IMR-90 (cell line): ENCODE results near the gene ATP10A. TPM values are rescaled to one million over a fixed set of nuclear protein-coding genes. Genes with fewer than 3 reads are reported as not detected.

ENCODE experiments used
- ATAC-seq: fragments of 200-7000 bp; cut with Tn5 transposase; 2 replicates; pipeline ENCODE4 v1.9.1; 2020; ENCODE audit warnings: low read depth, mild to moderate bottlenecking, moderate library complexity
- BruUV-seq: library from RNA; stranded (reverse); fragments of 400-500 nt; replicated peaks from 2 replicates; lab custom pipeline; 2021; lab: Mats Ljungman, UMichigan
- CTCF ChIA-PET: fragments of 300-600 bp; formaldehyde crosslinking; extraction: SDS; loops from one replicate; lab custom pipeline; 2021; ENCODE audit warnings: antibody characterized with exemption; lab: Yijun Ruan, JAX
- POLR2A ChIA-PET: fragments of 300-600 bp; sonication (Branson Sonifier 250); formaldehyde crosslinking; loops from one replicate; lab custom pipeline; 2022; ENCODE audit warnings: antibody characterized with exemption; ENCODE audit not compliant: unreplicated experiment; lab: Charles Lee
- DNase-seq: peaks from one replicate; pipeline ENCODE4 v3.0.0; 2013
- H2AFZ ChIP-seq: replicated peaks from 2 replicates; pipeline ENCODE3; 2013; ENCODE audit warnings: low read length, mild to moderate bottlenecking; ENCODE audit not compliant: poor library complexity
- H2AK5ac ChIP-seq: 2 replicates; pipeline ENCODE4 v1.6.1; 2013; ENCODE audit warnings: low read depth, low read length, inconsistent platforms
- H2AK9ac ChIP-seq: replicated peaks from 2 replicates; pipeline ENCODE3; 2013; ENCODE audit warnings: mild to moderate bottlenecking, low read depth, low read length, moderate library complexity; ENCODE audit not compliant: poor library complexity
- H2BK120ac ChIP-seq: 2 replicates; pipeline ENCODE4 v1.6.1; 2013; ENCODE audit warnings: low read depth, low read length, inconsistent platforms
- H2BK15ac ChIP-seq: 3 replicates; pipeline ENCODE4 v1.6.1; 2013; ENCODE audit warnings: low read depth, low read length, inconsistent platforms
- H2BK20ac ChIP-seq: 2 replicates; pipeline ENCODE4 v1.6.1; 2013; ENCODE audit warnings: low read depth, mild to moderate bottlenecking, inconsistent platforms, low read length, moderate library complexity
- H2BK5ac ChIP-seq: 2 replicates; pipeline ENCODE4 v1.6.1; 2013; ENCODE audit warnings: mild to moderate bottlenecking, low read depth, low read length, inconsistent platforms; ENCODE audit not compliant: poor library complexity, severe bottlenecking
- H3K14ac ChIP-seq: replicated peaks from 2 replicates; pipeline ENCODE4 v1.6.1; 2013; ENCODE audit warnings: low read depth, low read length, inconsistent platforms
- H3K18ac ChIP-seq: 2 replicates; pipeline ENCODE4 v1.6.1; 2013; ENCODE audit warnings: low read depth, low read length, control low read depth
- H3K23ac ChIP-seq: 2 replicates; pipeline ENCODE4 v1.6.1; 2013; ENCODE audit warnings: low read depth, low read length, inconsistent platforms
- H3K27ac ChIP-seq: 2 replicates; pipeline ENCODE4 v1.5.1; 2013; ENCODE audit warnings: mild to moderate bottlenecking, control low read depth, low read length; ENCODE audit not compliant: insufficient read depth
- H3K27me3 ChIP-seq: 2 replicates; pipeline ENCODE4 v1.6.1; 2013; ENCODE audit warnings: low read length; ENCODE audit not compliant: control insufficient read depth, insufficient read depth
- H3K36me3 ChIP-seq: 2 replicates; pipeline ENCODE4 v1.6.1; 2013; ENCODE audit warnings: low read length, mixed read lengths; ENCODE audit not compliant: control insufficient read depth, insufficient read depth
- H3K4ac ChIP-seq: 2 replicates; pipeline ENCODE4 v1.6.1; 2013; ENCODE audit warnings: low read depth, low read length, inconsistent platforms
- H3K4me1 ChIP-seq: 2 replicates; pipeline ENCODE4 v1.6.1; 2013; ENCODE audit warnings: low read length, mixed read lengths; ENCODE audit not compliant: control insufficient read depth, insufficient read depth
- H3K4me2 ChIP-seq: 2 replicates; pipeline ENCODE4 v1.6.1; 2013; ENCODE audit warnings: low read depth, mild to moderate bottlenecking, control low read depth, low read length, moderate library complexity
- H3K4me3 ChIP-seq: 2 replicates; pipeline ENCODE4 v1.5.1; 2013; ENCODE audit warnings: low read depth, mild to moderate bottlenecking, control low read depth, low read length, moderate library complexity; ENCODE audit not compliant: insufficient read depth
- H3K56ac ChIP-seq: 2 replicates; pipeline ENCODE4 v1.6.1; 2013; ENCODE audit warnings: low read length, inconsistent platforms; ENCODE audit not compliant: insufficient read depth; ENCODE audit errors: extremely low read depth
- H3K79me1 ChIP-seq, 2 experiments: 2 replicates each; pipeline ENCODE4 v1.6.1; 2013; ENCODE audit warnings: low read length in 2 of 2, inconsistent platforms in 1 of 2, low read depth in 1 of 2
- H3K9ac ChIP-seq: 2 replicates; pipeline ENCODE4 v1.6.1; 2013; ENCODE audit warnings: low read depth, low read length, control low read depth
- H3K9me1 ChIP-seq: 2 replicates; pipeline ENCODE4 v1.6.1; 2013; ENCODE audit warnings: low read length, inconsistent platforms; ENCODE audit not compliant: insufficient read depth
- H3K9me3 ChIP-seq: 2 replicates; pipeline ENCODE4 v1.6.1; 2013; ENCODE audit warnings: low read length; ENCODE audit not compliant: control insufficient read depth, insufficient read depth
- H4K20me1 ChIP-seq: 2 replicates; pipeline ENCODE4 v1.6.1; 2013; ENCODE audit warnings: low read length, inconsistent platforms; ENCODE audit not compliant: insufficient read depth
- H4K5ac ChIP-seq: 2 replicates; pipeline ENCODE4 v1.6.1; 2013; ENCODE audit warnings: mild to moderate bottlenecking, low read depth, low read length, control low read depth
- H4K8ac ChIP-seq, 2 experiments: 2 replicates each; pipeline ENCODE4 v1.6.1; 2013; ENCODE audit warnings: low read depth in 2 of 2, low read length in 2 of 2, control low read depth in 1 of 2, inconsistent platforms in 1 of 2
- H4K91ac ChIP-seq: 2 replicates; pipeline ENCODE4 v1.6.1; 2013; ENCODE audit warnings: low read depth, low read length, inconsistent platforms; ENCODE audit not compliant: insufficient read depth
- BHLHE40 ChIP-seq: fragments of 150-350 bp; IDR thresholded peaks from 2 replicates; pipeline ENCODE4 v1.6.1; 2016; ENCODE audit warnings: mild to moderate bottlenecking, low read depth, low read length
- CEBPB ChIP-seq: IDR thresholded peaks from 2 replicates; pipeline ENCODE4 v1.6.1; 2012; ENCODE audit warnings: low read depth, low read length, improper control_type of control experiment
- CHD1 ChIP-seq: IDR thresholded peaks from 2 replicates; pipeline ENCODE4 v1.6.1; 2012; ENCODE audit warnings: low read depth, low read length, improper control_type of control experiment
- FOS ChIP-seq: fragments of 150-350 bp; IDR thresholded peaks from 2 replicates; pipeline ENCODE4 v1.6.1; 2016; ENCODE audit warnings: low read depth, low read length
- MAFK ChIP-seq: IDR thresholded peaks from 2 replicates; pipeline ENCODE4 v1.6.1; 2012; ENCODE audit warnings: low read depth, low read length, improper control_type of control experiment
- MAZ ChIP-seq: IDR thresholded peaks from 2 replicates; pipeline ENCODE4 v1.6.1; 2012; ENCODE audit warnings: low read depth, mild to moderate bottlenecking, low read length, improper control_type of control experiment, moderate library complexity, borderline replicate concordance
- MXI1 ChIP-seq: IDR thresholded peaks from 2 replicates; pipeline ENCODE4 v1.6.1; 2012; ENCODE audit warnings: low read depth, mild to moderate bottlenecking, low read length, moderate library complexity, borderline replicate concordance
- NFE2L2 ChIP-seq: fragments of 150-350 bp; IDR thresholded peaks from 2 replicates; pipeline ENCODE4 v1.6.1; 2016; ENCODE audit warnings: low read depth, mild to moderate bottlenecking, low read length
- POLR2A ChIP-seq: IDR thresholded peaks from 2 replicates; pipeline ENCODE4 v1.6.1; 2012; ENCODE audit warnings: mild to moderate bottlenecking, low read depth, low read length
- RAD21 ChIP-seq: IDR thresholded peaks from 2 replicates; pipeline ENCODE4 v1.6.1; 2012; ENCODE audit warnings: low read length, improper control_type of control experiment
- RCOR1 ChIP-seq: IDR thresholded peaks from 2 replicates; pipeline ENCODE4 v1.6.1; 2012; ENCODE audit warnings: mild to moderate bottlenecking, low read length, improper control_type of control experiment; ENCODE audit not compliant: insufficient replicate concordance
- RFX5 ChIP-seq: IDR thresholded peaks from 2 replicates; pipeline ENCODE4 v1.8.0; 2012; ENCODE audit warnings: low read depth, mild to moderate bottlenecking, low read length, moderate library complexity
- SMC3 ChIP-seq: fragments of 150-350 bp; IDR thresholded peaks from 2 replicates; pipeline ENCODE4 v1.6.1; 2016; ENCODE audit warnings: low read depth, mild to moderate bottlenecking, antibody characterized with exemption, low read length, moderate library complexity
- dilution Hi-C: fragments of 300-500 bp; cut with HindIII; formaldehyde crosslinking; loops from one replicate; pipeline ENCODE4 v1.14.3; 2018; ENCODE audit warnings: low sequenced_read_pairs; ENCODE audit not compliant: unreplicated experiment
- in situ Hi-C: fragments of 300-500 bp; cut with MboI; formaldehyde crosslinking; loops from 3 replicates; pipeline ENCODE4 v1.14.3; 2019; ENCODE audit warnings: low sequenced_read_pairs, inconsistent platforms, mixed read lengths
- intact Hi-C: fragments of 100-400 bp; cut with micrococcal nuclease; formaldehyde crosslinking; loops from 2 replicates; pipeline ENCODE4 v1.10.0; 2022
- polyA plus RNA-seq, 3 experiments: library from polyadenylated mRNA; depleted of rRNA; stranded (reverse); fragments of >200 nt; gene quantifications; 2 replicates each; pipeline ENCODE4 v1.2.3, GENCODE V29; 2012; ENCODE audit warnings: low replicate concordance in 1 of 3
- total RNA-seq: library from RNA; depleted of rRNA; stranded (reverse); fragments of >200 nt; gene quantifications from 2 replicates; pipeline ENCODE4 v1.2.3, GENCODE V29; 2012
- TF ChIP-seq, protein P1 (sequence below): conservative IDR thresholded peaks from 2 replicates; pipeline ENCODE4 v1.5.1; 2012; ENCODE audit warnings: mild to moderate bottlenecking, low read depth, low read length, improper control_type of control experiment
- TF ChIP-seq, protein P2 (sequence below): fragments of 150-350 bp; IDR thresholded peaks from 2 replicates; pipeline ENCODE4 v1.6.1; 2016; ENCODE audit warnings: low read depth, mild to moderate bottlenecking, low read length, moderate library complexity, borderline replicate concordance
- TF ChIP-seq, protein P3 (sequence below): fragments of 150-350 bp; IDR thresholded peaks from 2 replicates; pipeline ENCODE4 v1.6.1; 2017; ENCODE audit warnings: mild to moderate bottlenecking, antibody characterized with exemption, low read length, low read depth

Gene ATP10A
- total and polyA plus RNA-seq, 2 of the 4 experiments (the other 2 are of a cell fraction), result 13.8 to 16.0 TPM

DNA sequence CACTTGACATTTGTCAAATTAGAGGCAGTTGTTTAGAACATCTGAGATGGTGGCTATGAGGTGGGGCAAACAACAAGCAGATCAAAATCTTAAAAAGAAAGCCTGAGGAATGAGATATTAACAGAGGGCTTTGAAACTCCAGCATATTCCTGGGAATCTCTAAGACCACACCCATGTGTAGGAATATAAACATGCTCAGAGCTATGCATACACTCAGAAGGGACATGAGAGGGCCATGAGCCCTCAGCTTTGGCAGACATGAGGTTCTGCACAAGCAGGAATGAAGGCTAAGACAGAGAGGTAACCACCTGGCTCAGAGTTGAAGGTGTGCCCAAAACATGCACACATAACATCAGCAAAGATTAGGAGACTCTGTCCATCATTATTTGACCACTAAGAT is 37.9 kb downstream of the ATP10A start:
- Histone ChIP-seq H4K8ac (peak overlapping the region in 1 of 2 experiments; percentile 68; a peak in 1 of 4 replicates), H2BK5ac (no peak overlapping the region), H3K9me1 (peaks cover 25% of the 10 kb centered on the region), H3K4me2 (no peak overlapping the region), H4K20me1 (no peaks in the 10 kb centered on the region; the same call in 1 of the 2 replicates), H4K91ac (no peak overlapping the region), H2AFZ (no peak overlapping the region), H3K4me3 (no peak overlapping the region), H3K14ac (peak overlapping the region; percentile 43), H3K27me3 (no peaks in the 10 kb centered on the region), H4K5ac (no peak overlapping the region), H3K56ac (no peak overlapping the region), H2BK20ac (0 out of 2 replicates have a peak overlapping the region, but pooled peaks have one; percentile 16), H3K79me1 (peaks cover 28 to 68% of the 10 kb centered on the region in 2 experiments), H3K9ac (no peak overlapping the region), H3K4me1 (peaks cover 12% of the 10 kb centered on the region), H3K18ac (no peak overlapping the region), H3K9me3 (no peaks in the 10 kb centered on the region), H3K27ac (no peak overlapping the region), H3K4ac (peak overlapping the region; percentile 37; the same call in 1 of the 2 replicates), H3K23ac (0 out of 2 replicates have a peak overlapping the region, but pooled peaks have one; percentile 1), H2BK15ac (no peak overlapping the region), H2AK9ac (no peak overlapping the region), H2AK5ac (no peak overlapping the region; the same call in 1 of the 2 replicates), H2BK120ac (no peak overlapping the region), H3K36me3 (no peaks in the 10 kb centered on the region)
- in situ Hi-C loops, result no loop called here
- dilution Hi-C loops, result no loop called here
- POLR2A ChIA-PET, result no interaction called here
- intact Hi-C loops, result no loop called here
- ATAC-seq (peak; percentile 57; the same call in 1 of the 2 replicates), DNase-seq (no peak)
- no peak for TF ChIP-seq MAFK
- TF ChIP-seq, protein P1, sequence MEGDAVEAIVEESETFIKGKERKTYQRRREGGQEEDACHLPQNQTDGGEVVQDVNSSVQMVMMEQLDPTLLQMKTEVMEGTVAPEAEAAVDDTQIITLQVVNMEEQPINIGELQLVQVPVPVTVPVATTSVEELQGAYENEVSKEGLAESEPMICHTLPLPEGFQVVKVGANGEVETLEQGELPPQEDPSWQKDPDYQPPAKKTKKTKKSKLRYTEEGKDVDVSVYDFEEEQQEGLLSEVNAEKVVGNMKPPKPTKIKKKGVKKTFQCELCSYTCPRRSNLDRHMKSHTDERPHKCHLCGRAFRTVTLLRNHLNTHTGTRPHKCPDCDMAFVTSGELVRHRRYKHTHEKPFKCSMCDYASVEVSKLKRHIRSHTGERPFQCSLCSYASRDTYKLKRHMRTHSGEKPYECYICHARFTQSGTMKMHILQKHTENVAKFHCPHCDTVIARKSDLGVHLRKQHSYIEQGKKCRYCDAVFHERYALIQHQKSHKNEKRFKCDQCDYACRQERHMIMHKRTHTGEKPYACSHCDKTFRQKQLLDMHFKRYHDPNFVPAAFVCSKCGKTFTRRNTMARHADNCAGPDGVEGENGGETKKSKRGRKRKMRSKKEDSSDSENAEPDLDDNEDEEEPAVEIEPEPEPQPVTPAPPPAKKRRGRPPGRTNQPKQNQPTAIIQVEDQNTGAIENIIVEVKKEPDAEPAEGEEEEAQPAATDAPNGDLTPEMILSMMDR, result no peak
- TF ChIP-seq BHLHE40, result no peak
- TF ChIP-seq, protein P2, sequence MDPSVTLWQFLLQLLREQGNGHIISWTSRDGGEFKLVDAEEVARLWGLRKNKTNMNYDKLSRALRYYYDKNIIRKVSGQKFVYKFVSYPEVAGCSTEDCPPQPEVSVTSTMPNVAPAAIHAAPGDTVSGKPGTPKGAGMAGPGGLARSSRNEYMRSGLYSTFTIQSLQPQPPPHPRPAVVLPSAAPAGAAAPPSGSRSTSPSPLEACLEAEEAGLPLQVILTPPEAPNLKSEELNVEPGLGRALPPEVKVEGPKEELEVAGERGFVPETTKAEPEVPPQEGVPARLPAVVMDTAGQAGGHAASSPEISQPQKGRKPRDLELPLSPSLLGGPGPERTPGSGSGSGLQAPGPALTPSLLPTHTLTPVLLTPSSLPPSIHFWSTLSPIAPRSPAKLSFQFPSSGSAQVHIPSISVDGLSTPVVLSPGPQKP, result no peak
- no peak for TF ChIP-seq SMC3
- TF ChIP-seq CHD1, result no peak
- no peak for TF ChIP-seq RAD21
- TF ChIP-seq FOS, result no peak
- no peak for TF ChIP-seq POLR2A
- no peak for TF ChIP-seq MAZ
- no peak for TF ChIP-seq NFE2L2
- TF ChIP-seq CEBPB, result no peak
- no peak for TF ChIP-seq RFX5
- TF ChIP-seq, protein P3, sequence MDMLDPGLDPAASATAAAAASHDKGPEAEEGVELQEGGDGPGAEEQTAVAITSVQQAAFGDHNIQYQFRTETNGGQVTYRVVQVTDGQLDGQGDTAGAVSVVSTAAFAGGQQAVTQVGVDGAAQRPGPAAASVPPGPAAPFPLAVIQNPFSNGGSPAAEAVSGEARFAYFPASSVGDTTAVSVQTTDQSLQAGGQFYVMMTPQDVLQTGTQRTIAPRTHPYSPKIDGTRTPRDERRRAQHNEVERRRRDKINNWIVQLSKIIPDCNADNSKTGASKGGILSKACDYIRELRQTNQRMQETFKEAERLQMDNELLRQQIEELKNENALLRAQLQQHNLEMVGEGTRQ, result no peak
- no peak for TF ChIP-seq RCOR1
- no peak for TF ChIP-seq MXI1
- no TSS peak for BruUV-seq
- CTCF ChIA-PET, result no interaction called here
